H1 (cell line): ENCODE measurements around the gene PLAC1. TPM values are rescaled to one million over a fixed set of nuclear protein-coding genes. Genes with fewer than 3 reads are reported as not detected.

ENCODE experiments used
- BCL11A ChIP-seq, 2 experiments: IDR thresholded peaks; one replicate each; pipeline ENCODE4 v1.6.1; 2011; ENCODE audit warnings: low read depth in 2 of 2, low read length in 2 of 2, mild to moderate bottlenecking in 2 of 2
- POLR2AphosphoS5 ChIP-seq: IDR thresholded peaks from 2 replicates; pipeline ENCODE4 v1.6.1; 2011; ENCODE audit warnings: low read depth, low read length
- SP4 ChIP-seq: IDR thresholded peaks from 2 replicates; pipeline ENCODE4 v1.6.1; 2012; ENCODE audit warnings: low read length, inconsistent platforms
- polyA plus RNA-seq, 7 experiments: library from polyadenylated mRNA; depleted of rRNA in 3 of 7; stranded (reverse) in 5 of 7; unstranded in 2 of 7; fragments of >200 nt in 5 of 7; fragments of 200-250 nt in 2 of 7; gene quantifications; 1 replicate in 5 of 7; 2 replicates in 1 of 7; 4 replicates in 1 of 7; pipeline versions ENCODE4 v1.2.1 to v1.2.3, GENCODE V29; 2011 to 2013; ENCODE audit warnings: missing spikeins in 2 of 7, mixed read lengths in 2 of 7
- total RNA-seq: library from RNA; stranded (reverse); fragmentation: NEBNext Ultra II Directional; extraction: Animal tissue kit (Norgen Biotek cat#: 25700); gene quantifications from 2 replicates; pipeline ENCODE4 v1.2.1, GENCODE V29; 2021
- TF ChIP-seq, protein P1 (sequence below): IDR thresholded peaks from 2 replicates; pipeline ENCODE4 v1.6.1; 2012; ENCODE audit warnings: inconsistent platforms
- TF ChIP-seq, protein P2 (sequence below): fragments of 300-600 bp; sonication (generic); IDR thresholded peaks from 2 replicates; pipeline ENCODE4 v1.7.1; 2012; ENCODE audit warnings: low read length, moderate library complexity, mild to moderate bottlenecking, inconsistent platforms; ENCODE audit not compliant: insufficient replicate concordance

The PLAC1 gene
- total and polyA plus RNA-seq, 2 of the 8 experiments (the other 6 are each of a cell fraction or from before 2014, with no cell fraction given) = 1.8 TPM; not detected in 1

DNA sequence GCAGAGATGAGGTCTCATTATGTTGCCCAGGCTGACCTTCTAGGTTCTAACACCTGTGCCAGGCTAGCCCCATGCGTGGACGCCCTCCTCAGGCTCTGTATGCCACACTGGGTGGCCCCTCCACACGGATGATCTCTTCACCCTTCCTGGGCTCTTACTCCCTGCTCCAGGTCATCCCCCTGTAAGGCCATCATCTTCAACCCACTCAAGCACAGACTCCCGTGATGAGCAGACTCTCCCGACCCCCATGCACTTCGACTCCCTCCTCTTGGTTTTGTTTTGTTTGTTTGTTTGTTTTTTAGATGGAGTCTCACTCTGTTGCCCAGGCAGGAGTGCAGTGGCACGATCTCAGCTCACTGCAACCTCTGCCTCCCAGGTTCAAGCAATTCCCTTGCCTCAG is 127.4 kb downstream of the PLAC1 start (continued):
- TF ChIP-seq, protein P1, sequence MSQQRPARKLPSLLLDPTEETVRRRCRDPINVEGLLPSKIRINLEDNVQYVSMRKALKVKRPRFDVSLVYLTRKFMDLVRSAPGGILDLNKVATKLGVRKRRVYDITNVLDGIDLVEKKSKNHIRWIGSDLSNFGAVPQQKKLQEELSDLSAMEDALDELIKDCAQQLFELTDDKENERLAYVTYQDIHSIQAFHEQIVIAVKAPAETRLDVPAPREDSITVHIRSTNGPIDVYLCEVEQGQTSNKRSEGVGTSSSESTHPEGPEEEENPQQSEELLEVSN = no peak
- TF ChIP-seq POLR2AphosphoS5 = no peak
- TF ChIP-seq BCL11A (IDR thresholded peaks at IDR 0.05; ENCODE audit: low read depth in 2 of 2, low read length in 2 of 2) = no peak
- TF ChIP-seq SP4 = no peak
- TF ChIP-seq, protein P2, sequence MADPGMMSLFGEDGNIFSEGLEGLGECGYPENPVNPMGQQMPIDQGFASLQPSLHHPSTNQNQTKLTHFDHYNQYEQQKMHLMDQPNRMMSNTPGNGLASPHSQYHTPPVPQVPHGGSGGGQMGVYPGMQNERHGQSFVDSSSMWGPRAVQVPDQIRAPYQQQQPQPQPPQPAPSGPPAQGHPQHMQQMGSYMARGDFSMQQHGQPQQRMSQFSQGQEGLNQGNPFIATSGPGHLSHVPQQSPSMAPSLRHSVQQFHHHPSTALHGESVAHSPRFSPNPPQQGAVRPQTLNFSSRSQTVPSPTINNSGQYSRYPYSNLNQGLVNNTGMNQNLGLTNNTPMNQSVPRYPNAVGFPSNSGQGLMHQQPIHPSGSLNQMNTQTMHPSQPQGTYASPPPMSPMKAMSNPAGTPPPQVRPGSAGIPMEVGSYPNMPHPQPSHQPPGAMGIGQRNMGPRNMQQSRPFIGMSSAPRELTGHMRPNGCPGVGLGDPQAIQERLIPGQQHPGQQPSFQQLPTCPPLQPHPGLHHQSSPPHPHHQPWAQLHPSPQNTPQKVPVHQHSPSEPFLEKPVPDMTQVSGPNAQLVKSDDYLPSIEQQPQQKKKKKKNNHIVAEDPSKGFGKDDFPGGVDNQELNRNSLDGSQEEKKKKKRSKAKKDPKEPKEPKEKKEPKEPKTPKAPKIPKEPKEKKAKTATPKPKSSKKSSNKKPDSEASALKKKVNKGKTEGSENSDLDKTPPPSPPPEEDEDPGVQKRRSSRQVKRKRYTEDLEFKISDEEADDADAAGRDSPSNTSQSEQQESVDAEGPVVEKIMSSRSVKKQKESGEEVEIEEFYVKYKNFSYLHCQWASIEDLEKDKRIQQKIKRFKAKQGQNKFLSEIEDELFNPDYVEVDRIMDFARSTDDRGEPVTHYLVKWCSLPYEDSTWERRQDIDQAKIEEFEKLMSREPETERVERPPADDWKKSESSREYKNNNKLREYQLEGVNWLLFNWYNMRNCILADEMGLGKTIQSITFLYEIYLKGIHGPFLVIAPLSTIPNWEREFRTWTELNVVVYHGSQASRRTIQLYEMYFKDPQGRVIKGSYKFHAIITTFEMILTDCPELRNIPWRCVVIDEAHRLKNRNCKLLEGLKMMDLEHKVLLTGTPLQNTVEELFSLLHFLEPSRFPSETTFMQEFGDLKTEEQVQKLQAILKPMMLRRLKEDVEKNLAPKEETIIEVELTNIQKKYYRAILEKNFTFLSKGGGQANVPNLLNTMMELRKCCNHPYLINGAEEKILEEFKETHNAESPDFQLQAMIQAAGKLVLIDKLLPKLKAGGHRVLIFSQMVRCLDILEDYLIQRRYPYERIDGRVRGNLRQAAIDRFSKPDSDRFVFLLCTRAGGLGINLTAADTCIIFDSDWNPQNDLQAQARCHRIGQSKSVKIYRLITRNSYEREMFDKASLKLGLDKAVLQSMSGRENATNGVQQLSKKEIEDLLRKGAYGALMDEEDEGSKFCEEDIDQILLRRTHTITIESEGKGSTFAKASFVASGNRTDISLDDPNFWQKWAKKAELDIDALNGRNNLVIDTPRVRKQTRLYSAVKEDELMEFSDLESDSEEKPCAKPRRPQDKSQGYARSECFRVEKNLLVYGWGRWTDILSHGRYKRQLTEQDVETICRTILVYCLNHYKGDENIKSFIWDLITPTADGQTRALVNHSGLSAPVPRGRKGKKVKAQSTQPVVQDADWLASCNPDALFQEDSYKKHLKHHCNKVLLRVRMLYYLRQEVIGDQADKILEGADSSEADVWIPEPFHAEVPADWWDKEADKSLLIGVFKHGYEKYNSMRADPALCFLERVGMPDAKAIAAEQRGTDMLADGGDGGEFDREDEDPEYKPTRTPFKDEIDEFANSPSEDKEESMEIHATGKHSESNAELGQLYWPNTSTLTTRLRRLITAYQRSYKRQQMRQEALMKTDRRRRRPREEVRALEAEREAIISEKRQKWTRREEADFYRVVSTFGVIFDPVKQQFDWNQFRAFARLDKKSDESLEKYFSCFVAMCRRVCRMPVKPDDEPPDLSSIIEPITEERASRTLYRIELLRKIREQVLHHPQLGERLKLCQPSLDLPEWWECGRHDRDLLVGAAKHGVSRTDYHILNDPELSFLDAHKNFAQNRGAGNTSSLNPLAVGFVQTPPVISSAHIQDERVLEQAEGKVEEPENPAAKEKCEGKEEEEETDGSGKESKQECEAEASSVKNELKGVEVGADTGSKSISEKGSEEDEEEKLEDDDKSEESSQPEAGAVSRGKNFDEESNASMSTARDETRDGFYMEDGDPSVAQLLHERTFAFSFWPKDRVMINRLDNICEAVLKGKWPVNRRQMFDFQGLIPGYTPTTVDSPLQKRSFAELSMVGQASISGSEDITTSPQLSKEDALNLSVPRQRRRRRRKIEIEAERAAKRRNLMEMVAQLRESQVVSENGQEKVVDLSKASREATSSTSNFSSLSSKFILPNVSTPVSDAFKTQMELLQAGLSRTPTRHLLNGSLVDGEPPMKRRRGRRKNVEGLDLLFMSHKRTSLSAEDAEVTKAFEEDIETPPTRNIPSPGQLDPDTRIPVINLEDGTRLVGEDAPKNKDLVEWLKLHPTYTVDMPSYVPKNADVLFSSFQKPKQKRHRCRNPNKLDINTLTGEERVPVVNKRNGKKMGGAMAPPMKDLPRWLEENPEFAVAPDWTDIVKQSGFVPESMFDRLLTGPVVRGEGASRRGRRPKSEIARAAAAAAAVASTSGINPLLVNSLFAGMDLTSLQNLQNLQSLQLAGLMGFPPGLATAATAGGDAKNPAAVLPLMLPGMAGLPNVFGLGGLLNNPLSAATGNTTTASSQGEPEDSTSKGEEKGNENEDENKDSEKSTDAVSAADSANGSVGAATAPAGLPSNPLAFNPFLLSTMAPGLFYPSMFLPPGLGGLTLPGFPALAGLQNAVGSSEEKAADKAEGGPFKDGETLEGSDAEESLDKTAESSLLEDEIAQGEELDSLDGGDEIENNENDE = no peak
- TF ChIP-seq, all 59 proteins: peak for 0
